HepG2 (cell line): ENCODE measurements around the gene CDCA5. TPM values are rescaled to one million over a fixed set of nuclear protein-coding genes. Genes with fewer than 3 reads are reported as not detected.

Experiments used
- BORCS8-MEF2B ChIP-seq: sonication (generic); formaldehyde crosslinking; IDR thresholded peaks from 2 replicates; pipeline ENCODE4 v1.8.0; 2022; ENCODE audit warnings: mild to moderate bottlenecking, missing genetic modification reagents
- EEA1 ChIP-seq: sonication (generic); formaldehyde crosslinking; IDR thresholded peaks from 2 replicates; pipeline ENCODE4 v1.5.1; 2020; ENCODE audit warnings: mild to moderate bottlenecking, missing genetic modification reagents, borderline replicate concordance
- GATAD1 ChIP-seq: IDR thresholded peaks from 2 replicates; pipeline ENCODE4 v1.6.1; 2016; ENCODE audit warnings: missing genetic modification reagents, missing compliant biosample characterization
- ISL2 ChIP-seq: sonication (generic); formaldehyde crosslinking; IDR thresholded peaks from 2 replicates; pipeline ENCODE4 v1.5.0; 2020; ENCODE audit warnings: missing genetic modification reagents
- POGZ ChIP-seq: sonication (generic); formaldehyde crosslinking; IDR thresholded peaks from 2 replicates; pipeline ENCODE4 v1.4.0; 2020; ENCODE audit warnings: mild to moderate bottlenecking, missing genetic modification reagents
- RFX5 ChIP-seq: IDR thresholded peaks from 2 replicates; pipeline ENCODE4 v1.6.1; 2011; ENCODE audit warnings: low read depth, low read length, improper control_type of control experiment
- RFXAP ChIP-seq: sonication (generic); formaldehyde crosslinking; IDR thresholded peaks from 2 replicates; pipeline ENCODE4 v1.4.0; 2020; ENCODE audit warnings: missing genetic modification reagents, borderline replicate concordance
- SNAPC2 ChIP-seq: sonication (generic); formaldehyde crosslinking; IDR thresholded peaks from 2 replicates; pipeline ENCODE4 v1.8.1; 2022; ENCODE audit warnings: mild to moderate bottlenecking, missing genetic modification reagents
- TOPORS ChIP-seq: sonication (generic); formaldehyde crosslinking; IDR thresholded peaks from 2 replicates; pipeline ENCODE4 v1.8.0; 2023; ENCODE audit warnings: mild to moderate bottlenecking, missing genetic modification reagents
- ZNF337 ChIP-seq: sonication (generic); formaldehyde crosslinking; IDR thresholded peaks from 2 replicates; pipeline ENCODE4 v1.5.1; 2020; ENCODE audit warnings: missing genetic modification reagents, low read depth, mild to moderate bottlenecking, borderline replicate concordance
- ZNF547 ChIP-seq: sonication (generic); formaldehyde crosslinking; IDR thresholded peaks from 2 replicates; pipeline ENCODE4 v1.5.1; 2020; ENCODE audit warnings: mild to moderate bottlenecking, missing genetic modification reagents
- ZSCAN25 ChIP-seq: sonication (generic); formaldehyde crosslinking; IDR thresholded peaks from 2 replicates; pipeline ENCODE4 v1.8.0; 2022; ENCODE audit warnings: mild to moderate bottlenecking, missing genetic modification reagents
- polyA plus RNA-seq, 8 experiments: library from polyadenylated mRNA; depleted of rRNA in 3 of 8; stranded (reverse) in 7 of 8; unstranded in 1 of 8; fragments of >200 nt; fragmentation: Illumina TruSeq in 4 of 8; extraction: Trizol in 4 of 8; gene quantifications; 2 replicates each; pipeline versions ENCODE4 v1.2.1 to v1.2.3, GENCODE V29; 2011 to 2016; ENCODE audit warnings: low read depth in 4 of 8, missing spikeins in 1 of 8, mixed read lengths in 1 of 8; ENCODE audit not compliant: insufficient read depth in 1 of 8
- total RNA-seq, 5 experiments: library from RNA; depleted of rRNA; stranded (reverse); fragments of >200 nt; fragmentation: Illumina TruSeq; extraction: Trizol; gene quantifications; 2 replicates each; pipeline ENCODE4 v1.2.3, GENCODE V29; 2016; ENCODE audit warnings: low read depth in 1 of 5
- TF ChIP-seq, protein P1 (sequence below): sonication (generic); formaldehyde crosslinking; IDR thresholded peaks from 2 replicates; pipeline ENCODE4 v1.5.0; 2020; ENCODE audit warnings: missing genetic modification reagents
- TF ChIP-seq, protein P2 (sequence below): sonication (generic); IDR thresholded peaks from 2 replicates; pipeline ENCODE4 v1.6.1; 2016; ENCODE audit warnings: low read depth, borderline replicate concordance
- TF ChIP-seq, protein P3 (sequence below): sonication (generic); formaldehyde crosslinking; IDR thresholded peaks from 2 replicates; pipeline ENCODE4 v1.4.0; 2020; ENCODE audit warnings: missing genetic modification reagents
- TF ChIP-seq, protein P4 (sequence below): conservative IDR thresholded peaks from 2 replicates; pipeline ENCODE4 v1.6.1; 2018; ENCODE audit warnings: missing genetic modification reagents
- TF ChIP-seq, protein P5 (sequence below): sonication (generic); formaldehyde crosslinking; IDR thresholded peaks from 2 replicates; pipeline ENCODE4 v1.8.1; 2023; ENCODE audit warnings: mild to moderate bottlenecking, missing genetic modification reagents

The CDCA5 gene
- total and polyA plus RNA-seq, 2 of the 13 experiments (the other 11 are each of a cell fraction or from before 2014, with no cell fraction given): 13.5 to 50.6 TPM

DNA sequence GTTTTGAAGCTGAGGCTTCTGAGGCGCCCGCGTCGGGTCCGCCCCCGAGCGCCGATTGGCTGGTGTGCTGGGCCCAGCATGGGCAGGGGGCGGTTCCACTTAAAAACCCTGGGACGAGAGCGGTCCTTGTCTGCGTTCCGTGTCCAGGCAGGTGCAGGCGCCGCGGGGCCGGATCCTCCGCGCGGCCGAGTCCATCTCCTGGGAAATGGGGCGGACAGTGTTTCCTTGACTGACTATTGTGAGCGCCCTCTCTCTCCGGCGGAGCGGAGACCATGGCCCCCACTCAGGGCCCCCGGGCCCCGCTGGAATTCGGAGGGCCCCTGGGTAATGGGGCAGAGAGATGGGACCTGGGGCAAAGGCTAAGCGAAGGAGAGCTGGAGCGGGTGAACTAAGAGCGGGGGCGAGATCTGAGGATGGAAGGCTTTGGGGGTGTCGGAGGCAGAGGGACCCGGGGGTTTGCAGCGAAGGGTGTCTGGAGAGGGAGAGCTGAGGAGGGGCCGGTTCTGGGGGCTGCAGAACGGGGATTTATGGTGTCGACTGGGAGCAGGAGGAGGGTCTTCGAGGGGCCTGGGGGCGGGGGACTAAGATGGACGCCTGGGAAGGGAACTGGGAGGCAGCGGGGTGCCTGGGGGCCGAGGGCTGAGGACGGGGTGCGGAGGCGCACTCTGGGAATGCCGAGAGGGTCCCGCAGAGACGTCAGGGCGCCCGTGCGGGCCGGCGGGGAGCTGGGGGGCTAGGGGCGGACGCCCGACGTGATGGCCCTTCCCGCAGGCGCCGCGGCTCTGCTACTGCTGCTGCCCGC is 28.1 kb upstream of the CDCA5 start, which contains the start of gene TM7SF2 (continued):
- TF ChIP-seq, protein P1, sequence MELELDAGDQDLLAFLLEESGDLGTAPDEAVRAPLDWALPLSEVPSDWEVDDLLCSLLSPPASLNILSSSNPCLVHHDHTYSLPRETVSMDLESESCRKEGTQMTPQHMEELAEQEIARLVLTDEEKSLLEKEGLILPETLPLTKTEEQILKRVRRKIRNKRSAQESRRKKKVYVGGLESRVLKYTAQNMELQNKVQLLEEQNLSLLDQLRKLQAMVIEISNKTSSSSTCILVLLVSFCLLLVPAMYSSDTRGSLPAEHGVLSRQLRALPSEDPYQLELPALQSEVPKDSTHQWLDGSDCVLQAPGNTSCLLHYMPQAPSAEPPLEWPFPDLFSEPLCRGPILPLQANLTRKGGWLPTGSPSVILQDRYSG (CRISPR knock-in tag): no peak
- TF ChIP-seq POGZ (CRISPR knock-in tag) (0 out of 2 replicates have a peak, but pooled peaks have one; percentile 43), ZSCAN25 (CRISPR knock-in tag) (peak; percentile 35; the same call in 1 of the 2 replicates), SNAPC2 (no peak), ZNF337 (CRISPR knock-in tag) (no peak), EEA1 (no peak), RFX5 (0 out of 2 replicates have a peak, but pooled peaks have one; percentile 13), ISL2 (CRISPR knock-in tag) (peak; percentile 61), ZNF547 (CRISPR knock-in tag) (peak; percentile 16; the same call in 1 of the 2 replicates), BORCS8-MEF2B (CRISPR knock-in tag) (peak; percentile 65; the same call in 1 of the 2 replicates), RFXAP (CRISPR knock-in tag) (0 out of 2 replicates have a peak, but pooled peaks have one; percentile 74), TOPORS (peak; percentile 62), GATAD1 (CRISPR knock-in tag) (0 out of 2 replicates have a peak, but pooled peaks have one; percentile 28)
- TF ChIP-seq, protein P2, sequence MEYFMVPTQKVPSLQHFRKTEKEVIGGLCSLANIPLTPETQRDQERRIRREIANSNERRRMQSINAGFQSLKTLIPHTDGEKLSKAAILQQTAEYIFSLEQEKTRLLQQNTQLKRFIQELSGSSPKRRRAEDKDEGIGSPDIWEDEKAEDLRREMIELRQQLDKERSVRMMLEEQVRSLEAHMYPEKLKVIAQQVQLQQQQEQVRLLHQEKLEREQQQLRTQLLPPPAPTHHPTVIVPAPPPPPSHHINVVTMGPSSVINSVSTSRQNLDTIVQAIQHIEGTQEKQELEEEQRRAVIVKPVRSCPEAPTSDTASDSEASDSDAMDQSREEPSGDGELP: 0 out of 2 replicates have a peak, but pooled peaks have one; percentile 24
- TF ChIP-seq, protein P3, sequence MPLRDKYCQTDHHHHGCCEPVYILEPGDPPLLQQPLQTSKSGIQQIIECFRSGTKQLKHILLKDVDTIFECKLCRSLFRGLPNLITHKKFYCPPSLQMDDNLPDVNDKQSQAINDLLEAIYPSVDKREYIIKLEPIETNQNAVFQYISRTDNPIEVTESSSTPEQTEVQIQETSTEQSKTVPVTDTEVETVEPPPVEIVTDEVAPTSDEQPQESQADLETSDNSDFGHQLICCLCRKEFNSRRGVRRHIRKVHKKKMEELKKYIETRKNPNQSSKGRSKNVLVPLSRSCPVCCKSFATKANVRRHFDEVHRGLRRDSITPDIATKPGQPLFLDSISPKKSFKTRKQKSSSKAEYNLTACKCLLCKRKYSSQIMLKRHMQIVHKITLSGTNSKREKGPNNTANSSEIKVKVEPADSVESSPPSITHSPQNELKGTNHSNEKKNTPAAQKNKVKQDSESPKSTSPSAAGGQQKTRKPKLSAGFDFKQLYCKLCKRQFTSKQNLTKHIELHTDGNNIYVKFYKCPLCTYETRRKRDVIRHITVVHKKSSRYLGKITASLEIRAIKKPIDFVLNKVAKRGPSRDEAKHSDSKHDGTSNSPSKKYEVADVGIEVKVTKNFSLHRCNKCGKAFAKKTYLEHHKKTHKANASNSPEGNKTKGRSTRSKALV (CRISPR knock-in tag): 0 out of 2 replicates have a peak, but pooled peaks have one; percentile 26
- TF ChIP-seq, protein P4, sequence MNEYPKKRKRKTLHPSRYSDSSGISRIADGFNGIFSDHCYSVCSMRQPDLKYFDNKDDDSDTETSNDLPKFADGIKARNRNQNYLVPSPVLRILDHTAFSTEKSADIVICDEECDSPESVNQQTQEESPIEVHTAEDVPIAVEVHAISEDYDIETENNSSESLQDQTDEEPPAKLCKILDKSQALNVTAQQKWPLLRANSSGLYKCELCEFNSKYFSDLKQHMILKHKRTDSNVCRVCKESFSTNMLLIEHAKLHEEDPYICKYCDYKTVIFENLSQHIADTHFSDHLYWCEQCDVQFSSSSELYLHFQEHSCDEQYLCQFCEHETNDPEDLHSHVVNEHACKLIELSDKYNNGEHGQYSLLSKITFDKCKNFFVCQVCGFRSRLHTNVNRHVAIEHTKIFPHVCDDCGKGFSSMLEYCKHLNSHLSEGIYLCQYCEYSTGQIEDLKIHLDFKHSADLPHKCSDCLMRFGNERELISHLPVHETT (CRISPR knock-in tag): no peak
- TF ChIP-seq, protein P5, sequence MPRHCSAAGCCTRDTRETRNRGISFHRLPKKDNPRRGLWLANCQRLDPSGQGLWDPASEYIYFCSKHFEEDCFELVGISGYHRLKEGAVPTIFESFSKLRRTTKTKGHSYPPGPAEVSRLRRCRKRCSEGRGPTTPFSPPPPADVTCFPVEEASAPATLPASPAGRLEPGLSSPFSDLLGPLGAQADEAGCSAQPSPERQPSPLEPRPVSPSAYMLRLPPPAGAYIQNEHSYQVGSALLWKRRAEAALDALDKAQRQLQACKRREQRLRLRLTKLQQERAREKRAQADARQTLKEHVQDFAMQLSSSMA (CRISPR knock-in tag): 0 out of 2 replicates have a peak, but pooled peaks have one; percentile 16
